ENCODE results near the gene CCDC66. TPM values are rescaled to one million over a fixed set of nuclear protein-coding genes. Genes with fewer than 3 reads are reported as not detected.

CCDC66 gene
- total and polyA plus RNA-seq, 2 of the 4 experiments (the other 2 are of a cell fraction), result 6.0 to 9.1 TPM

- Histone ChIP-seq H3K9me1 (ENCODE audit: insufficient read depth, low read length) (no peaks in the 10 kb centered on the region), H3K27ac (ENCODE audit: insufficient read depth, low read length) (no peak overlapping the region), H3K4me1 (ENCODE audit: control insufficient read depth, insufficient read depth, low read length) (peaks cover 3% of the 10 kb centered on the region; the same call in 1 of the 2 replicates), H4K91ac (ENCODE audit: insufficient read depth, low read depth, low read length) (no peak overlapping the region), H4K8ac (ENCODE audit: low read depth in 2 of 2, low read length in 2 of 2) (no peak overlapping the region), H2AK5ac (ENCODE audit: low read depth, low read length) (no peak overlapping the region), H2BK120ac (ENCODE audit: low read depth, low read length) (no peak overlapping the region), H3K14ac (replicated peaks; ENCODE audit: low read depth, low read length) (no peak overlapping the region), H3K18ac (ENCODE audit: low read depth, low read length) (no peak overlapping the region), H3K36me3 (ENCODE audit: control insufficient read depth, insufficient read depth, low read length) (peaks cover 36% of the 10 kb centered on the region), H2AK9ac (replicated peaks; ENCODE audit: low read depth, low read length, poor library complexity) (no peak overlapping the region), H3K56ac (ENCODE audit: extremely low read depth, insufficient read depth, low read length) (no peak overlapping the region), H3K79me1 (ENCODE audit: low read depth in 1 of 2, low read length in 2 of 2) (peaks cover 0 to 8% of the 10 kb centered on the region in 2 experiments; a peak in 3 of 4 replicates), H3K27me3 (ENCODE audit: control insufficient read depth, insufficient read depth, low read length) (no peaks in the 10 kb centered on the region), H3K4me3 (ENCODE audit: insufficient read depth, low read depth, low read length) (no peak overlapping the region), H3K23ac (ENCODE audit: low read depth, low read length) (no peak overlapping the region), H2BK5ac (ENCODE audit: low read depth, low read length, poor library complexity, severe bottlenecking) (no peak overlapping the region), H3K4ac (ENCODE audit: low read depth, low read length) (no peak overlapping the region), H2BK15ac (ENCODE audit: low read depth, low read length) (no peak overlapping the region), H4K5ac (ENCODE audit: low read depth, low read length) (no peak overlapping the region), H2AFZ (replicated peaks; ENCODE audit: low read length, poor library complexity) (no peak overlapping the region), H3K9ac (ENCODE audit: low read depth, low read length) (no peak overlapping the region), H4K20me1 (ENCODE audit: insufficient read depth, low read length) (no peaks in the 10 kb centered on the region), H3K4me2 (ENCODE audit: low read depth, low read length) (no peak overlapping the region), H2BK20ac (ENCODE audit: low read depth, low read length) (no peak overlapping the region), H3K9me3 (ENCODE audit: control insufficient read depth, insufficient read depth, low read length) (no peaks in the 10 kb centered on the region)
- dilution Hi-C loops (cut with HindIII; ENCODE audit: low sequenced_read_pairs, unreplicated experiment) (no loop called here), intact Hi-C loops (cut with micrococcal nuclease) (loop anchor here (5.0 kb wide), 1 partner anchor 33 kb away; no protein-coding TSS in a partner anchor), in situ Hi-C loops (cut with MboI; ENCODE audit: low sequenced_read_pairs) (no loop called here)
- no CpG with 5 or more reads among the region's 9 CpGs for WGBS, 2 experiments (ENCODE audit: extremely low coverage in 2 of 2, insufficient read length in 1 of 2)
- POLR2A ChIA-PET (ENCODE audit: unreplicated experiment), result interaction anchor here (0.5 kb wide), 1 partner anchor 40 kb away, joined by 7 read pairs; no protein-coding TSS in a partner anchor
- no peak for TF ChIP-seq SMC3 (IDR thresholded peaks at IDR 0.05; ENCODE audit: low read depth, low read length)
- TF ChIP-seq CHD1 (IDR thresholded peaks at IDR 0.05; ENCODE audit: low read depth, low read length), result no peak
- no peak for TF ChIP-seq RFX5 (IDR thresholded peaks at IDR 0.05; ENCODE audit: low read depth, low read length)
- no peak for TF ChIP-seq CTCF (conservative IDR thresholded peaks at IDR 0.05; ENCODE audit: low read depth, low read length)
- no peak for TF ChIP-seq CEBPB (IDR thresholded peaks at IDR 0.05; ENCODE audit: low read depth, low read length)
- DNase-seq (no peak), ATAC-seq (ENCODE audit: low read depth) (no peak)
- no TSS peak for BruUV-seq (replicated peaks)
- CTCF ChIA-PET, result no interaction called here
Measured at GRCh38 chr3:56633602-56634535, 76.9 kb downstream of the CCDC66 start.
